GM18505 (cell line): ENCODE measurements around the gene LAMB4.
"Not testable (repeated sequence)": the region's sequence is repeated elsewhere in the genome, so short reads cannot be mapped to it uniquely, and the experiment has no call there.

Experiments
- ATAC-seq: cut with Tn5 transposase; IDR thresholded peaks from one replicate; pipeline ENCODE4 v1.9.1; 2021; ENCODE audit not compliant: unreplicated experiment
- POLR2A ChIP-seq: IDR thresholded peaks from 4 replicates; pipeline ENCODE4 v1.6.1; 2011; ENCODE audit warnings: borderline replicate concordance; ENCODE audit not compliant: insufficient read depth, insufficient read length; ENCODE audit errors: extremely low read depth

Gene LAMB4

GRCh38 chr7:108049962-108050361, 80.2 kb downstream of the LAMB4 start:
- ATAC-seq: no peak
- TF ChIP-seq POLR2A: no peak

GRCh38 chr7:108048422-108048821, 81.7 kb downstream of the LAMB4 start:
- no peak for TF ChIP-seq POLR2A
- no peak for ATAC-seq

- no peak for ATAC-seq
- TF ChIP-seq POLR2A: no peak
Measured at GRCh38 chr7:108046952-108047506, 83.1 kb downstream of the LAMB4 start.

- ATAC-seq: no peak
Measured at GRCh38 chr7:108045669-108046068, 84.5 kb downstream of the LAMB4 start.

GRCh38 chr7:108045154-108045553, 85.0 kb downstream of the LAMB4 start:
- ATAC-seq: no peak
- no peak for TF ChIP-seq POLR2A

More at GRCh38 chr7:108045669-108046068, 84.5 kb downstream of the LAMB4 start:
- no peak for TF ChIP-seq POLR2A

GRCh38 chr7:108044345-108044744, 85.8 kb downstream of the LAMB4 start:
- no peak for ATAC-seq
- no peak for TF ChIP-seq POLR2A

GRCh38 chr7:108038986-108039385, 91.2 kb downstream of the LAMB4 start:
- no peak for ATAC-seq
- TF ChIP-seq POLR2A: no peak

GRCh38 chr7:108037741-108038140, 92.4 kb downstream of the LAMB4 start:
- ATAC-seq: no peak
- TF ChIP-seq POLR2A: no peak

GRCh38 chr7:108037140-108037539, 93.0 kb downstream of the LAMB4 start:
- no peak for ATAC-seq
- TF ChIP-seq POLR2A: no peak

- ATAC-seq: no peak
- TF ChIP-seq POLR2A: no peak
Measured at GRCh38 chr7:108034586-108034985, 95.6 kb downstream of the LAMB4 start.

GRCh38 chr7:108033776-108034497, 96.2 kb downstream of the LAMB4 start:
- no peak for TF ChIP-seq POLR2A
- no peak for ATAC-seq

GRCh38 chr7:108033309-108033708, 96.9 kb downstream of the LAMB4 start:
- not testable (repeated sequence) for ATAC-seq

GRCh38 chr7:108030516-108030915, 99.6 kb downstream of the LAMB4 start:
- TF ChIP-seq POLR2A: no peak
- ATAC-seq: no peak

GRCh38 chr7:108029034-108029433, 101.1 kb downstream of the LAMB4 start:
- TF ChIP-seq POLR2A: no peak
- ATAC-seq: no peak
